ENCODE results near the gene USH2A.

Gene USH2A

GRCh38 chr1:215651867-215652266, 771.4 kb downstream of the USH2A start:
- no peak for DNase-seq
- in situ Hi-C loops (cut with MboI; ENCODE audit: low pct_unique_long_range_greater_than_20kb, low sequenced_read_pairs), result no loop called here

DNA sequence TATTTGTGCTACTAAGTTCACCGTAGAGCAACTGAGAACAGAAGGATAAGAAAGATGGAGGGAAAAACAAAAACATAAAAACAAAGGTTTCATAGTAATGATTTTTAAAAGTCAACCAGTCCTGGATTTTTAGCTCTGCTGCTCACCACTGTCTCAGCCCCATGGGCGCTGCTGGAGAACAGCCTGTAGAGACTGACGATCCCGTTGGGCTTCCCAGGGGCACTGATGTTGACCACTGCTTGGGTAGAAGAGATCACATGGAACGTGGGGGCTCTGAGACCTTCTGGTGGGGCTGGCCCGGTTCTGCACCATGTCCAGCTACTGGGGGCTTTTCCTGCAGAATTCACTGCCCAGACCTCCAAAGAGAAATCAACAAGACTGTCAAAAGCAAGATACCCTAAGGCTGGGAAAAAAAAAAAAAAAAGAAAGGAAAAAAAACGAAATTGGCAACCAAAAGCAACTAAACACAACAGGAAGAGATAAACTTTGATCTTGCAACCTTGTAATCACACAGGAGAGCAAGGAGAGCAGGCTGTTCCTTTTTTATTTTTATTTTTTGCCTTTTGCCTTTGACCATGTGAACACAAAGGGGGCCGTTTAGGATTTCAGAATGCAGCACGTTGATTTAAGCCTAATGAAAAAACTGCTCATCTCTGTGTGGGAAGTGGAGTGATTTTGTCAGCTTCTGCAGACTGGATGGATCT, 772.6 kb downstream of the USH2A start:
- in situ Hi-C loops (cut with MboI; ENCODE audit: low pct_unique_long_range_greater_than_20kb, low sequenced_read_pairs), result no loop called here

GRCh38 chr1:215648957-215649356, 774.3 kb downstream of the USH2A start:
- in situ Hi-C loops (cut with MboI; ENCODE audit: low pct_unique_long_range_greater_than_20kb, low sequenced_read_pairs), result no loop called here
- no peak for DNase-seq

More for the DNA sequence above, 772.6 kb downstream of the USH2A start:
- no peak for DNase-seq

DNA sequence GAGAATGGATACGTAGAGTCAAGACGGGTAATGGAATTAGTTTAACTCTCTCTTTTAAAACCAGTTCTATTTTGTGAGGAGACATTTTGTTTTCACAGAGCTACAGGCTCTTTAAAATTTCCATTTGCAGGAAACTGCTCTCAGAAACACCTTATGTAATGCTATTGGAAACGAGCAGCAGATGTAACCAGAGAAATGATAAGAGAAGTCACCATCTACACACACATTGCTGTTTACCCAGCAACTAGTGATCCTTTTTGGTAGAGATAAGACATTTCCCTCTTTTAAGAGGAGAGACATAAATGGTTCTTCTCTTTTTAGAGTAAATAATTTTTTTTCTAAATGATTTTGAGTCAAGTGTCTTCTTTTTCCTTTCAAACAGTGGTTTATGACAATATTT, 775.5 kb downstream of the USH2A start:
- in situ Hi-C loops (cut with MboI; ENCODE audit: low pct_unique_long_range_greater_than_20kb, low sequenced_read_pairs), result no loop called here

GRCh38 chr1:215645861-215646260, 777.4 kb downstream of the USH2A start:
- in situ Hi-C loops (cut with MboI; ENCODE audit: low pct_unique_long_range_greater_than_20kb, low sequenced_read_pairs), result no loop called here
- no peak for DNase-seq

More for the DNA sequence above, 775.5 kb downstream of the USH2A start:
- DNase-seq, result no peak

DNA sequence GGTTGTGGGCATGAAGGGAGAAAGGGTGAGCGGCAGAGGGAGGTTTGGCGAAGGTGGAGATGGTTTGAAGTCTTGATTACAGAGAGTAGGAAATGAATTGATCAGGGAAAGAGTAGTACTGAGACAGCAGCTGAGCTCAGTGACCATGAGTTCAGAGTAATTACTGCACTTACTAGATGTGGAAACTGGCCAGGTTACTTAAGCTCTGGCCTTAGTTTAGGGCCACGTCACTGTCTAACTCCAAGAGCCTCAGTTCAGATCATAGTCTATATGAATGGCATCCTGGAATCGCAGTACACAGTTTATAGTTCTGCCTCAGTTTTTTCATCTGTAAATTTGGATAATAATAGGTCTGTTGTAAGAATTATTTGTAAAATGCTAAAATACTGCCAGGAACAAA, 778.1 kb downstream of the USH2A start:
- in situ Hi-C loops (cut with MboI; ENCODE audit: low pct_unique_long_range_greater_than_20kb, low sequenced_read_pairs), result no loop called here

DNA sequence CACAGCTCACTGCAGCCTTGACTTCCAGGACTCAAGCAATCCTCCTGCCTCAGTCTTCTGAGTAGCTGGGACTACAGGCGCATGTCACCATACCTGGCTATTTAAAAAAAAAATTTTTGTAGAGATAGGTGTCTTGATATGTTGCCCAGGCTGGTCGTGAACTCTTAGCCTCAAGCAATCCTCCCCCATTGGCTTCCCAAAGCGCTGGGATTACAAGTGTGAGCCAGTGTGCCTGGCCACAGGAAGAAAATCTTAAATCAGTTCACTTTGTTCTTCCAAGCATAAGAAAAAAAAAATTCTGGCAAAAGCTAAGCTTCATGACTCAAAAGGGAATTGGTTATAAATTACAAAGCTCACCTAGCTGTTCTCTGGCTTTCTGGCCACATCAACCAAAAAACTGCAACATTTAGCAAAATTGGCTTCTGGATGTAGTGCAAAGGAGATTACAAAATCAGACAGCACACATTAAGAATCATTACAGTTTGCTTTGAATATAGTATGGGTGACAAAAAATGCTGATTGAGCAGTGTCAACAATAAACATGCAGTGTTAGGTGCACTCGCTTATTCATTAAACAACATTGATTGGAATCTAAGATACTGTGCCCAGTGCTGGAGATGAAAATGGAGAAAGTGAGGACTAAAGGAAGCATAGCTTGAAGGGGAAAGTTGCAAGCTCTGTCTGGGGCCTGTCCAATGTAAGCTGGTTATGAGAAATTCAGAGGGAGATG, 779.5 kb downstream of the USH2A start:
- DNase-seq, result no peak
- in situ Hi-C loops (cut with MboI; ENCODE audit: low pct_unique_long_range_greater_than_20kb, low sequenced_read_pairs), result no loop called here

More for the DNA sequence above, 778.1 kb downstream of the USH2A start:
- DNase-seq, result no peak

DNA sequence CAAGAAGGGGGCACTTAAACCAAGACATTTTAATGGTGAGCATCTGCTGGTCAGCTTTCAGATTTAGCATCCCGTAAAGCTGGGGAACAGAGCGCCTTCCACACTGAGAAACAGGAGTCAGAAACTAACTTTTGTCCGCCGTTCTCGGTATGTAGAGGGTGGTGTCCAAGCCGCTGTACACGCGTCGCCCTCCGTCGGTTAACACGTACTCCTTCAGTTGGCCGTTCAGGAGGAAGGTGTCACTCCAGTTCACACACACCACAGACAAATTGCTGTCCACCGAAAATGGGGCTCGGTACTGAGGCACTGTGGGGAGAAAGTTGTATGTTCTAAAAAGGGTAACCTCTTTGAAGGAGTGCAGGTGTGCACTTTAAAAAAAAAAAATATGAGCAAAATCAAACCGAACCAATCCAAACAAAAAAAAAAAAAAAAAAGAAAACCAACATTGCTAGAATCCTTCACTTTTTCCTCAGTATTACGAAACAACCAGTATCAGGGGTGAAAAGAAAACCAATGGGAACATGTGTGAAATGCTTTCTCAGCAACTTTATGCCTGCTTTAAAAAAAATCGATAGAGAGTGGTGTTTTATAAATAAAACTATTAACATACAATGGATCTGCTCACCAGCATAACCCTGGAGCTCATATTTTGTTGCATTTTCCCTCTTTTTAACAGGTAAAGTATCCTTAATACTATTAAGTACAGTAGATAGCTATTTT, 782.7 kb downstream of the USH2A start:
- no peak for DNase-seq
- in situ Hi-C loops (cut with MboI; ENCODE audit: low pct_unique_long_range_greater_than_20kb, low sequenced_read_pairs), result no loop called here

GRCh38 chr1:215637041-215637573, 786.1 kb downstream of the USH2A start:
- in situ Hi-C loops (cut with MboI; ENCODE audit: low pct_unique_long_range_greater_than_20kb, low sequenced_read_pairs), result no loop called here
- no peak for DNase-seq

GRCh38 chr1:215636258-215636965, 786.8 kb downstream of the USH2A start:
- DNase-seq, result no peak
- in situ Hi-C loops (cut with MboI; ENCODE audit: low pct_unique_long_range_greater_than_20kb, low sequenced_read_pairs), result no loop called here

- no peak for DNase-seq
Observed at GRCh38 chr1:215635827-215636226, 787.4 kb downstream of the USH2A start.

GRCh38 chr1:215631489-215631888, 791.8 kb downstream of the USH2A start:
- in situ Hi-C loops (cut with MboI; ENCODE audit: low pct_unique_long_range_greater_than_20kb, low sequenced_read_pairs), result no loop called here
- no peak for DNase-seq

More at GRCh38 chr1:215635827-215636226, 787.4 kb downstream of the USH2A start:
- in situ Hi-C loops (cut with MboI; ENCODE audit: low pct_unique_long_range_greater_than_20kb, low sequenced_read_pairs), result no loop called here

- no peak for DNase-seq
- in situ Hi-C loops (cut with MboI; ENCODE audit: low pct_unique_long_range_greater_than_20kb, low sequenced_read_pairs), result no loop called here
Observed at GRCh38 chr1:215631040-215631439, 792.2 kb downstream of the USH2A start.

DNA sequence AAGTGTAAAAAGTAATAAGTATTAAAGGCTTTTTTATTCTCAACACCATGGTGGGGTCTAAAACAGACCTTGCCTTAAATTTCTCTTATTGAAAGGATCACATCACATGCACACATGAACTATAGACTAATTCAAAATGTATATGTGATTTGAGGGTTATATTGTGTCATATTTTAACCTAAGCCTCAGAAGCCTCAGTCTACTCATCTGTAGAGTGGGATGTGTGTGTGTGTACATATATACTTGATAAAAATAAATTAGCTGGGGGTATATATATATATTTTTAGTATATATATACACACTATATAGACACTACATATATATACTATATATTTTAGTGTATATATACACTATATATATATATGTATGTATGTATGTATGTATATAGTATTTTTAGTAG, 797.3 kb downstream of the USH2A start:
- DNase-seq, result no peak
- in situ Hi-C loops (cut with MboI; ENCODE audit: low pct_unique_long_range_greater_than_20kb, low sequenced_read_pairs), result no loop called here

- in situ Hi-C loops (cut with MboI; ENCODE audit: low pct_unique_long_range_greater_than_20kb, low sequenced_read_pairs), result no loop called here
- no peak for DNase-seq
Observed at GRCh38 chr1:215623162-215623561, 800.1 kb downstream of the USH2A start.

- DNase-seq, result no peak
- in situ Hi-C loops (cut with MboI; ENCODE audit: low pct_unique_long_range_greater_than_20kb, low sequenced_read_pairs), result no loop called here
Observed at GRCh38 chr1:215617979-215618378, 805.3 kb downstream of the USH2A start.

DNA sequence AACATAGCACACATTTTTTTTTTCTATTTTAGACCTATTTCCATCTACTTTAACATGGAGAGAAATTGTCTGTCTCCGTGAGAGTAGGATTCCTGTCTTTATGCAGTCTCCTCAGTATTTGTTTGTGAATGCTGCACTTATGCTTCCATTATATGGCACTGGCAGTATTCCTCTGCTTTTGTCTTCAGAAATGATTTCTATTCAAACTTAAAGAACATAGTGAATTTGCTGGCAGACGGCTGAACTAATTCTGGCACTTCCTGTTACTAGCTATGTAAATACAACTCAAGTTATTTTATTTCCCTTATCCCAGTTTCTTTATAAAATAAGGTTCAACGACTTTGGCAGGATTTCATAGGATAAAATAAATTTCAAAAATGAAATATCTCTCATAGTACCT, 810.9 kb downstream of the USH2A start:
- in situ Hi-C loops (cut with MboI; ENCODE audit: low pct_unique_long_range_greater_than_20kb, low sequenced_read_pairs), result no loop called here
- DNase-seq, result no peak

- in situ Hi-C loops (cut with MboI; ENCODE audit: low pct_unique_long_range_greater_than_20kb, low sequenced_read_pairs), result no loop called here
- no peak for DNase-seq
Observed at GRCh38 chr1:215608646-215609045, 814.6 kb downstream of the USH2A start.

- DNase-seq, result no peak
- in situ Hi-C loops (cut with MboI; ENCODE audit: low pct_unique_long_range_greater_than_20kb, low sequenced_read_pairs), result no loop called here
Observed at GRCh38 chr1:215607412-215607811, 815.8 kb downstream of the USH2A start.

All from KBM-7 (cell line).